Measurements from ENCODE around the gene TRAF2. TPM values are rescaled to one million over a fixed set of nuclear protein-coding genes. Genes with fewer than 3 reads are reported as not detected.

The TRAF2 gene
- total RNA-seq, 6 experiments from 2014 or later: 5.8 to 8.8 (median 7.1) TPM

DNA sequence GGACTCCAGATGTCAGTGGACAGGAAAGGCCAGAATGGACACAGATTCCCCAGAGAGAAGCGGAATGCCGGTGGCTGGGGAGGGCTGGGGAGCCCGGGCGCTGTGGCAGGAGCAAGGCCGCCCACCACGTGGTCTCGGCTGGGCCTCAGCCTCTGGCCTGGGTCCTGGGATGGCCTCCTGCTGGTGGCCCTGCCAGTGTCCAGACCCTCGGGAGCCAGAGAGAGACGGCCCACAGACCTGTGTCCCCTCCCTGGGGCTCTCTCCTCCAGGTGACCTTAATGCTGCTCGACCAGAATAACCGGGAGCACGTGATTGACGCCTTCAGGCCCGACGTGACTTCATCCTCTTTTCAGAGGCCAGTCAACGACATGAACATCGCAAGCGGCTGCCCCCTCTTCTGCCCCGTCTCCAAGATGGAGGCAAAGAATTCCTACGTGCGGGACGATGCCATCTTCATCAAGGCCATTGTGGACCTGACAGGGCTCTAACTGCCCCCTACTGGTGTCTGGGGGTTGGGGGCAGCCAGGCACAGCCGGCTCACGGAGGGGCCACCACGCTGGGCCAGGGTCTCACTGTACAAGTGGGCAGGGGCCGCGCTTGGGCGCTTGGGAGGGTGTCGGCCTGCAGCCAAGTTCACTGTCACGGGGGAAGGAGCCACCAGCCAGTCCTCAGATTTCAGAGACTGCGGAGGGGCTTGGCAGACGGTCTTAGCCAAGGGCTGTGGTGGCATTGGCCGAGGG is 39.3 kb downstream of the TRAF2 start:
- intact Hi-C loops (cut with DNase I): no loop called here
- ATAC-seq (no peak), DNase-seq (no peak)
- Histone ChIP-seq H3K27me3 (no peaks in the 10 kb centered on the region), H3K27ac (no peak overlapping the region), H3K4me1 (no peaks in the 10 kb centered on the region), H3K36me3 (peaks cover 0 to 17% (median 4%) of the 10 kb centered on the region in 4 donors), H3K4me3 (no peak overlapping the region), H3K9me3 (no peaks in the 10 kb centered on the region)
- 53% methylated on average over 3 of the region's 33 CpGs for WGBS (ENCODE audit: insufficient coverage, low coverage, low lambda C conversion rate, missing lambda C conversion rate)
- TF ChIP-seq, protein P1, sequence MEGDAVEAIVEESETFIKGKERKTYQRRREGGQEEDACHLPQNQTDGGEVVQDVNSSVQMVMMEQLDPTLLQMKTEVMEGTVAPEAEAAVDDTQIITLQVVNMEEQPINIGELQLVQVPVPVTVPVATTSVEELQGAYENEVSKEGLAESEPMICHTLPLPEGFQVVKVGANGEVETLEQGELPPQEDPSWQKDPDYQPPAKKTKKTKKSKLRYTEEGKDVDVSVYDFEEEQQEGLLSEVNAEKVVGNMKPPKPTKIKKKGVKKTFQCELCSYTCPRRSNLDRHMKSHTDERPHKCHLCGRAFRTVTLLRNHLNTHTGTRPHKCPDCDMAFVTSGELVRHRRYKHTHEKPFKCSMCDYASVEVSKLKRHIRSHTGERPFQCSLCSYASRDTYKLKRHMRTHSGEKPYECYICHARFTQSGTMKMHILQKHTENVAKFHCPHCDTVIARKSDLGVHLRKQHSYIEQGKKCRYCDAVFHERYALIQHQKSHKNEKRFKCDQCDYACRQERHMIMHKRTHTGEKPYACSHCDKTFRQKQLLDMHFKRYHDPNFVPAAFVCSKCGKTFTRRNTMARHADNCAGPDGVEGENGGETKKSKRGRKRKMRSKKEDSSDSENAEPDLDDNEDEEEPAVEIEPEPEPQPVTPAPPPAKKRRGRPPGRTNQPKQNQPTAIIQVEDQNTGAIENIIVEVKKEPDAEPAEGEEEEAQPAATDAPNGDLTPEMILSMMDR (IDR thresholded peaks at IDR 0.05): no peak
- no peak for TF ChIP-seq POLR2A (IDR thresholded peaks at IDR 0.05)

DNA sequence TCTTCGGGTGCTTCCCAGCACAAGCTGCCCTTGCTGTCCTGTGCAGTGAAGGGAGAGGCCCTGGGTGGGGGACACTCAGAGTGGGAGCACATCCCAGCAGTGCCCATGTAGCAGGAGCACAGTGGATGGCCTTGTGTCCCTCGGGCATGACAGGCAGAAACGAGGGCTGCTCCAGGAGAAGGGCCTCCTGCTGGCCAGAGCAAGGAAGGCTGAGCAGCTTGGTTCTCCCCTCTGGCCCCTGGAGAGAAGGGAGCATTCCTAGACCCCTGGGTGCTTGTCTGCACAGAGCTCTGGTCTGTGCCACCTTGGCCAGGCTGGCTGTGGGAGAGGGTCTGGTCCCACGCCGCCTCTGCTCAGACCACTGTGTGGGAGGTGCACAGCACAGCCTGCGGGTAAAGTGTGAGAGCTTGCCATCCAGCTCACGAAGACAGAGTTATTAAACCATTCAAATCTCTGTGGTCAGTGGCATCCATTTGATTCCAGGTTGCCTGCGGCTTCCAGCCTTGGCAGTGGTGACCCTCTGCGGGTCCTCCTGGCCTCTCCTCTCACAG is 39.9 kb downstream of the TRAF2 start:
- WGBS (ENCODE audit: insufficient coverage, low coverage, low lambda C conversion rate, missing lambda C conversion rate): 100% methylated on average over 1 of the region's 9 CpGs
- Histone ChIP-seq H3K4me1 (no peaks in the 10 kb centered on the region), H3K4me3 (no peak overlapping the region), H3K9me3 (no peaks in the 10 kb centered on the region), H3K27me3 (no peaks in the 10 kb centered on the region), H3K36me3 (peaks cover 0 to 12% (median 3%) of the 10 kb centered on the region in 4 donors), H3K27ac (no peak overlapping the region)
- intact Hi-C loops (cut with DNase I): no loop called here
- DNase-seq (peak in 1 of 3 donors; percentile 43), ATAC-seq (peak in 2 of 4 donors; percentile 20 to 42)
- TF ChIP-seq, protein P1 (IDR thresholded peaks at IDR 0.05): no peak
- no peak for TF ChIP-seq POLR2A (IDR thresholded peaks at IDR 0.05)

DNA sequence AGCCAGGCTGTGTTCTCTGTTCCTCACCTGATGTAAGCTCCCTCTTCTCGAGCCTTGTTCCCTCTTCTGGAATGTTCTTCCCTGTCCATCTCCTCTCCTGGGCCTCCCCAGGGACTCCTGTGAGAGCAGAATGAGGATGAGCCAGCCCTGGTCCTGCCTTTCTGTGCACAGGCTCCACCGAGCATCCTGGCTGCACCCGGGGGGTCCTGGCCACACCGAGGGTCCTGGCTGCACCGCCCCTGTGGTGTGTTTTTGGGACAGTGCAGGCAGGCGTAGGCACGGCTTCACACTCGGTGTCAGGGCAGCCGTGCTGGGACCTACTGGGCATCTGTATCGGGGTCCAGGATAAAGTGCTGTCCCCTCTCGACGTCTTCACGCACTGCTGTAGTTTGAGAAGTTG is 40.4 kb downstream of the TRAF2 start:
- H3K4me3 ChIP-seq: no peak overlapping the region
- intact Hi-C loops (cut with DNase I): no loop called here
- H3K9me3 ChIP-seq: no peaks in the 10 kb centered on the region
- H3K4me1 ChIP-seq: no peaks in the 10 kb centered on the region
- peaks cover 0 to 12% (median 3%) of the 10 kb centered on the region in 4 donors for H3K36me3 ChIP-seq
- TF ChIP-seq, protein P1 (IDR thresholded peaks at IDR 0.05): no peak
- TF ChIP-seq POLR2A (IDR thresholded peaks at IDR 0.05): no peak
- 75% methylated on average over 1 of the region's 13 CpGs for WGBS (ENCODE audit: insufficient coverage, low coverage, low lambda C conversion rate, missing lambda C conversion rate)
- ATAC-seq: no peak
- no peak for DNase-seq
- no peaks in the 10 kb centered on the region for H3K27me3 ChIP-seq
- no peak overlapping the region for H3K27ac ChIP-seq

DNA sequence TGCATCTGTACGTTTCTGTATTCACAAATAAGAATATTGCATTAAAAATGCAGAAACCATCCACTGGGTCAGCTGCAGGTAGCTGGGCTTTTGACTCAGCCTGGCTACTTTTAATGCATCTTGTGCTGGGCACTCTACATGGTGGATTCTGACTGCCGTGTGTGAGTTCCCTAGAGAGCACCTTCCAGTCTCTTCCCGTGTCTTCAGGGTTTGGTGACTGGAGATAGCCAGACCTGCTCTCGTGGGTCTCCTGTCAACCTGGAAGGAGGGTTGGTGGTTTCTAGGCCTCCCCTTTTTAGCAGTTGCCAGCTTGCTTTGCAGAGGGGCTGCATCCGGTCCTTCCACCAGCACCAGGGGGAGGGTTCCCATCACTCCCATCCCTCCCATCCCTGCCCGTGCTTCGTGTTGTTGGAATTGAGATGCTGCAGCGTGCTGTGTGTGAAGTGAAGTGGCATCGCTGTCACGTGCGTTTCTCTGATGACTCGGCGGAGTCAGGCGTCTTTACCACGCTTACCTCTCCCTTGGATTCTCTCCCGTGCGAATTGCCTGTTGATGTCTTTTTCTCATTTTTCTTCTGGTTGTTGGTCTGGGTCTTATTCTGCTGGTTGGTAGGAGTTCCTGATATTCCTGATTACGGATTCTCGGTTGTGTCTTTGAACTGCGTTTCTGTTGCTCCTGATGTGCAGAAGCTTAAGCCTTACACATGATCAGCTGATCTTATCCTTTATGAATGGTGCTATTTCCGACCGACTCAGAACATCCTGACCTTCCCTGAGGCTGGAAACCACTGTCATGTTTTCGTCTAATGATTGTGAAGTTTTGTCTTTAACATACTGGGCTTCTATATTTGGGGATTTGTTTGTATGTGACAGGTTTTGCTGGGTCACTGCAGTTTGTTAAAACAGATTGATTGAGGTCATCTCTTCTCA is 41.3 kb downstream of the TRAF2 start:
- Histone ChIP-seq H3K27ac (no peak overlapping the region), H3K9me3 (no peaks in the 10 kb centered on the region), H3K4me3 (no peak overlapping the region), H3K36me3 (peaks cover 0 to 12% (median 3%) of the 10 kb centered on the region in 4 donors), H3K27me3 (no peaks in the 10 kb centered on the region), H3K4me1 (no peaks in the 10 kb centered on the region)
- ATAC-seq: peak in 2 of 4 donors; percentile 18 to 23
- TF ChIP-seq, protein P1 (IDR thresholded peaks at IDR 0.05): no peak
- TF ChIP-seq POLR2A (IDR thresholded peaks at IDR 0.05): no peak
- DNase-seq: peak in 1 of 3 donors; percentile 43
- intact Hi-C loops (cut with DNase I): no loop called here
- 57% methylated on average over 11 of the region's 23 CpGs for WGBS (ENCODE audit: insufficient coverage, low coverage, low lambda C conversion rate, missing lambda C conversion rate)

Measured in right lobe of liver (tissue), 6 donors.